Psoas muscle (tissue), 8 donors: ENCODE measurements around the gene PPP3R2. TPM values are rescaled to one million over a fixed set of nuclear protein-coding genes. Genes with fewer than 3 reads are reported as not detected.
"Not testable (repeated sequence)": the region's sequence is repeated elsewhere in the genome, so short reads cannot be mapped to it uniquely, and the experiment has no call there.

ENCODE experiments used
- ATAC-seq, 4 donors: fragments of 200-7000 bp; cut with Tn5 transposase; one replicate each; pipeline ENCODE4 v1.9.1; 2020; ENCODE audit warnings: moderate library complexity in 3 of 4, mild to moderate bottlenecking in 2 of 4
- DNase-seq, 2 donors: peaks; one replicate each; pipeline ENCODE4 v3.0.0-alpha.2; 2020
- H3K27ac ChIP-seq: fragments of 200-600 bp; one replicate; pipeline ENCODE4 v1.8.0; 2022
- H3K27me3 ChIP-seq, 3 donors: fragments of 200-600 bp in 1 of 3; one replicate each; pipeline versions ENCODE4 v1.6.1 to v1.8.0; 2013 to 2022; ENCODE audit warnings: low read length in 2 of 3, mild to moderate bottlenecking in 2 of 3, moderate library complexity in 1 of 3; ENCODE audit not compliant: insufficient read depth in 3 of 3
- H3K36me3 ChIP-seq, 2 donors: fragments of 200-600 bp in 1 of 2; one replicate each; pipeline versions ENCODE4 v1.6.1 to v1.8.0; 2013 to 2022; ENCODE audit warnings: low read depth in 1 of 2, mild to moderate bottlenecking in 1 of 2, moderate library complexity in 1 of 2; ENCODE audit not compliant: insufficient read depth in 1 of 2
- H3K4me1 ChIP-seq: fragments of 200-600 bp; one replicate; pipeline ENCODE4 v1.8.0; 2022
- H3K4me3 ChIP-seq: fragments of 200-600 bp; one replicate; pipeline ENCODE4 v1.8.0; 2022; ENCODE audit warnings: mild to moderate bottlenecking
- H3K9me3 ChIP-seq: fragments of 200-600 bp; one replicate; pipeline ENCODE4 v1.8.0; 2022
- CTCF ChIP-seq: fragments of 200-600 bp; IDR thresholded peaks from one replicate; pipeline ENCODE4 v1.8.0; 2022; ENCODE audit warnings: antibody characterized with exemption
- WGBS, 3 donors: extraction: QIAGEN DNeasy Blood & Tissue Kit; methylation state at CpG; one replicate each; pipeline versions ENCODE4 v1.1.6 to v1.1.7; 2013; 5-methylcytosine and 5-hydroxymethylcytosine counted together
- intact Hi-C, 2 donors: fragments of 100-400 bp; cut with DNase I; formaldehyde crosslinking; loops; one replicate each; pipeline versions ENCODE4 v1.11.0 to v1.14.2; 2022
- polyA plus RNA-seq, 3 donors: library from polyadenylated mRNA; stranded (reverse); fragments of 200-250 nt; gene quantifications; one replicate each; pipeline ENCODE4 v1.2.3, GENCODE V29; 2013
- total RNA-seq, 4 donors: library from RNA; stranded (reverse); fragmentation: NEBNext Ultra II Directional in 2 of 4; extraction: Animal tissue kit (Norgen Biotek cat#: 25700) in 2 of 4; gene quantifications; one replicate each; pipeline versions ENCODE4 v1.2.1 to v1.2.4, GENCODE V29; 2021 to 2023
- donor health status: healthy with polysubstance abuse.
- donor health status: DM: no; HTN: no; CAD: no; lungs with moderate emphysema.
- donor health status: Bipolar disorder and iron deficiency.
- donor health status: healthy.
- donor health status: DM: yes; HTN: yes; CAD: no.
- donor health status: DM: no; HTN: no; CAD: no.
- donor health status: DM: no; HTN: no; CAD: no.
- donor health status: DM: yes; HTN: yes; CAD: no.

PPP3R2 gene
- total and polyA plus RNA-seq, 7 donors: not detected

DNA sequence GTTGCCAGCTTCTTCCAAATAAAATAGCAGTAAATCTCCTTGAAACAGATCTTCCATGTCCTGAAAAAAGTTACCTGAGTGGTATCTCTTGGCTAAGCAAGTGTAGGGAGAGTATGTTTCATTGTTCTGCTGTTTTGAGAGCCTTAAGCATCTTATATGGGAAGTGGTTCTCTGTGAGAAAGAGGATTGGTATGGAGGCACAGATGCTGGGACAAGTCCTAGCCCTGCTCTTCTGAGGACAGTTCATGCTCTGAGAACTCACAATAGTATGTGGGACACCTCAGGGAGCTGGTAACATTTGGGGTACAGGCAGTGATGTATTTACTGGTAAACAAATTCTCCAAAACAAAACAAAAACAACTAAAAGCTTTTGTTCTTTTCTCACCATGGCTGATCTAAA is 2.0 kb downstream of the PPP3R2 start:
- no peak overlapping the region for H3K27ac ChIP-seq
- no peak for ATAC-seq
- no peaks in the 10 kb centered on the region for H3K36me3 ChIP-seq
- TF ChIP-seq CTCF: no peak
- H3K9me3 ChIP-seq: no peaks in the 10 kb centered on the region
- intact Hi-C loops: no loop called here
- H3K4me1 ChIP-seq: no peaks in the 10 kb centered on the region
- H3K27me3 ChIP-seq: no peaks in the 10 kb centered on the region
- DNase-seq: no peak
- H3K4me3 ChIP-seq: no peak overlapping the region

DNA sequence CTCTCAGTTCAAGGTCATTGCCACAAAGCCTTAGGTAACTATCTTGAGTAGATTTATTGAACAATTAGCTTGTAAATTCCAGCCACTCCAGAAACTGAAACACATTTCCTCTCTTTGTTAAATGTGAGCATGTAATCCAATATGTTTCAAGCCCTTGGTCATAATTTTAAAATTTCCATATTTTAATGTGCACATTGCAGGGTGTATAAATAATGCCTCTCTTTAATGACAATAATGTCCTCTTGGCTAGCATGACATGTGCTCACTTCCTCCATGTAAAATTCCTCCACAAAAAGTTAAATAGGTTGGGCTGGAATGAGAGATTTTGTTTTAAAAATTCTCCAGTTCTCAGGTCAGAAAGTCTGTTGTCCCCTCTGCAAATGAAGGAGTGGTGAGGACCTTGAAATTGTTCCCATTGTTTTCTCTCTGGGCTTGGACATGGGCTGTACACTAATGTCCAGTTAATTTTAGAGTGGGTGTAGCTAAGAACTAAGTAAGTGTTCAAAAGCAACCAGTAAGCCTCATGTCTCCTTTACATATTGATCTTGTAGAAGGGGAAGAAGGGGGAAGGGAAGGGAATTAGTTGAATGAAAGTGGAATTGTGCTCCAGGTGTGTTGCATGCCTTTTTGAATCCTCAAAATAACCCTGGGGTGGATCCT is 2.9 kb downstream of the PPP3R2 start:
- Histone ChIP-seq H3K4me1 (no peaks in the 10 kb centered on the region), H3K27me3 (no peaks in the 10 kb centered on the region), H3K36me3 (no peaks in the 10 kb centered on the region), H3K27ac (no peak overlapping the region), H3K4me3 (no peak overlapping the region), H3K9me3 (no peaks in the 10 kb centered on the region)
- ATAC-seq (no peak), DNase-seq (no peak)
- intact Hi-C loops: no loop called here
- TF ChIP-seq CTCF: no peak

- DNase-seq (no peak), ATAC-seq (no peak)
- Histone ChIP-seq H3K4me3 (no peak overlapping the region), H3K36me3 (no peaks in the 10 kb centered on the region), H3K4me1 (no peaks in the 10 kb centered on the region), H3K27ac (no peak overlapping the region), H3K27me3 (no peaks in the 10 kb centered on the region), H3K9me3 (no peaks in the 10 kb centered on the region)
- WGBS, 3 donors: 79 to 88% (median 83%) methylated on average over 3 of the region's 3 CpGs
- TF ChIP-seq CTCF: no peak
- intact Hi-C loops: no loop called here
These were observed 3.9 kb downstream of the PPP3R2 start for GRCh38 chr9:101590901-101591300.

DNA sequence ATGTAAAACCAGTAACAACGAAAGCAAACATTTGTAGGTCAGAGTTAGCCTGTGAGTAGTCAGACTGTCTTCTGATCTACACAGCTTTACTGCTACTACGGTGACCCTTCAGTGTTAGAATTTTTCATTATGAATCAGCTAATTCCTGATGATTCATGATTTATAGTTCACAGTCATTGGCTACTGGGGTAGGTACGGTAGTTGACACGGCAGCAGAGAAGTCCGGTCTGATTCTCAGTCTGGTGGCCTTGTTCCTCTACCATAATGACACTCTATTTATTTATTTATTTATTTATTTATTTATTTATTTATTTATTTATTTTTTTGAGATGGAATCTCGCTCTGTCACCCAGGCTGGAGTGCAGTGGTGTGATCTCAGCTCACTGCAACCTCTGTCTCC is 4.7 kb downstream of the PPP3R2 start:
- intact Hi-C loops, H3K27ac ChIP-seq, H3K4me3 ChIP-seq, DNase-seq, H3K4me1 ChIP-seq, H3K36me3 ChIP-seq, ATAC-seq, H3K9me3 ChIP-seq, H3K27me3 ChIP-seq: not testable (repeated sequence)
- WGBS, 3 donors: 87 to 94% (median 90%) methylated on average over 6 of the region's 6 CpGs

- WGBS, 3 donors: 78 to 84% (median 80%) methylated on average over 4 of the region's 4 CpGs
- no peak for DNase-seq
- Histone ChIP-seq H3K4me3 (no peak overlapping the region), H3K27me3 (no peaks in the 10 kb centered on the region), H3K4me1 (no peaks in the 10 kb centered on the region), H3K36me3 (no peaks in the 10 kb centered on the region), H3K9me3 (no peaks in the 10 kb centered on the region), H3K27ac (no peak overlapping the region)
- intact Hi-C loops: no loop called here
- ATAC-seq: no peak
- TF ChIP-seq CTCF: no peak
These were observed 7.3 kb downstream of the PPP3R2 start for GRCh38 chr9:101587332-101588043.
